HG03064 (cell line): ENCODE measurements around the gene KCNJ12.
"Not testable (repeated sequence)": the region's sequence is repeated elsewhere in the genome, so short reads cannot be mapped to it uniquely, and the experiment has no call there.

Experiments used
- ATAC-seq: cut with Tn5 transposase; IDR thresholded peaks from one replicate; pipeline ENCODE4 v1.9.1; 2021; ENCODE audit warnings: low read depth; ENCODE audit not compliant: unreplicated experiment

Gene KCNJ12

DNA sequence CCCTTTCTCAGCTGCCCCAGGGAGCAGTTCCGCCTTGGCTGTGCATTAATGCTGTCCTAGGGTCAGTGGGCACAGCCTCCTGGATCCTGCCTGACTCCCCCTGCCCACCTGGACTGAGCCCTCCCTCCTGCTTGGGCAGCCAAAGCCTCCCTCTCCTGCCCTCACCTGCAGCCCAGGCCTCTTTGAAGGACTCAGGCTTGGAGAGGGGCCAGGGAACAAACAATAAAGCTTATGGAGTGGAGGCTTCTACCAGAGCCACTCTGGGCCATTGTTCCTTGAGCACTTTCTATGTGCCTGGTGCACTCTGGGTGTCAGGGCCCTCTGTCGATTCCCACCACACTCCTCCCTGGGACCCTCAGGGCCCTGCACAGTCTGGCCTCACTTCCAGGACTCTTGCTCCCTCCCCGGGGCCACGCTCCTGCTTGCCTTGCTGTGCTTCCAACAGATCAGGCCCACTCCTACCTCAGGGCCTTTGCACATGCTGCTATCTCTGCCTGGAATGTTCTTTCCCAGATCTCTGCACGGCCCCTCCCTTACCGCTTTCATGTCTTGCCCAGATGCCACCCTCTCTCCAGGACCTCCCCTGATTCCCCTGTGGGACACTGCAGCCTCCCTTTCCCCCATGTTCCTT, 5.0 kb downstream of the KCNJ12 start:
- ATAC-seq: no peak

- no peak for ATAC-seq
These were observed 6.7 kb downstream of the KCNJ12 start for GRCh38 chr17:21382560-21383495.

- no peak for ATAC-seq
These were observed 9.2 kb downstream of the KCNJ12 start for GRCh38 chr17:21385281-21385845.

GRCh38 chr17:21387616-21388015, 11.5 kb downstream of the KCNJ12 start:
- no peak for ATAC-seq

GRCh38 chr17:21388066-21388465, 11.9 kb downstream of the KCNJ12 start:
- ATAC-seq: no peak

GRCh38 chr17:21388944-21389343, 12.8 kb downstream of the KCNJ12 start:
- ATAC-seq: no peak

DNA sequence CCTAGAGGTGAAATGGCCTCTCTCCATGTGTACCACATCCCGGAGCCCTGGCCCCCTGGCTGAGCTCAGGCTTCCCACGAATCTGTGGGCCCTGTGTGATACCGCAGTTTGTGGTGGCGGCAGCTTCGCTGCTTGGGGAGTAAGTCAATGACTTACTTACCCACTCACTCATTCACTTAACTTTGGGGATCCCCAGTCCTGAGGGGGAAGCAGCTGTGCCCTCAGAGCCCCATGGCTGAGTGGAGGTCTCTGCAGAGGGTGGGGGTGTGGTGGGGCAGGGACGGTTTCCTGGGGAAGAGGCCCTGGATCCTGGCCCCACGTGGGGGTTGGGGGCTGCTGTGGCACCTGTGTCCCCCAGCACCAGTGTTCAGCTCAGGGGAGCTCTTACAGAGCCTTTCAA, 13.2 kb downstream of the KCNJ12 start:
- no peak for ATAC-seq

DNA sequence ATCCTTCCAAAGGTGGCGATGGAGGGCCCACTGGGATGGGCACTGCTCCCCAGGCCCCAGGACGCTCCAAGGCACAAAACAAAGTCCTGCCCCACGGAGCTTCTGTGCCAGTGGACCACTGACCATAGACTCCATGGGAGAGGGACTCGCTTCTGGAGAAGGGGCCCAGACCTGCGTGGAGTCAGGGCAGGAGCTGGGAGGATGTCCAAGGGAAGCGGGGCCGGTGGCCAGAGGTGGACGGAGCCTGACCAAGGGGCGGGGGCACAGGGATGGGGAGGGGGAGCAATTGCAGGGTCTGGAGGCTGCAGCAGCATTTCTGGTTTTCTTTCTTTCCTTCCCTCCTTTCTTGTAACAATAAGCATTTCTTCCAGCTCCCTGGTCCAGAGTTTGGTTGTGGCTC, 14.1 kb downstream of the KCNJ12 start:
- no peak for ATAC-seq

DNA sequence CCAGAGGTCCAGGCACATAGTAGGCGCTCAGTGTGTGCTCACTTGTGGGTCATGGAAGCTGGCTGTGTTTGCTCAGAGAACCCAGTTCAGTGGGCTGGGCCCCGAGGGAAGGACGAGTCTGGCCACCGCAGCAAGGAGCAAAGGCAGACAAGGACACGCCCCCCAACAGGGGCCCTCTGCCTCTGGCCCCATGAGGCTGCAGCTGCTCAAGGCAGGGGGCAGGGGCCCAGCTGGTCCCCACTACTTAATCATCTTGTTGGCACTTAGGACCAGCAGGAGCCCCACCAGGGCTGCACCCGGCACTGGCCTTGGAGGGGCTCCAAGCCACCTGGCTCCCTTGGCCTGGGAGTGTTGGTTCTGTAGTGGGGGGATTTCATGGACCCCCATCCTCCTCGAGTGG, 16.1 kb downstream of the KCNJ12 start:
- ATAC-seq: no peak

DNA sequence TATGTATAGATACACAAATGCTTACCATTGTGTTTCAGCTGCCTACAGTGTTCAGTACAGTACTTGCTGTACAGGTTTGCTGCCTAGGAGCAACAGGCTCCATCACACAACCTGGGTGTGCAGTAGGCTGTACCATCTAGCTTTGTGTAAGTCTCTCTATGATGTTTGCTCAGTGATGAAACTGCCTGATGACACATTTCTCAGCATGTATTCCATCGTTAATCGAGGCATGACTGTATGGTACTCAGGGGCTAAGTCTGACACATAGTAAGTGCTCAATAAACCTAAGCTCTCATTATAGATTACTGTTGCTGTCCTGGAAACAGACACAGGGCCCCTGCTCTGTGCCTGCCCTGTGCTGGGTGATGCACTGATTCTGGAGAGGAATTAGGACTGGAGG, 18.1 kb downstream of the KCNJ12 start:
- ATAC-seq: no peak

GRCh38 chr17:21395764-21396163, 19.6 kb downstream of the KCNJ12 start:
- ATAC-seq: no peak

GRCh38 chr17:21396237-21396636, 20.1 kb downstream of the KCNJ12 start:
- no peak for ATAC-seq

GRCh38 chr17:21397341-21398190, 21.4 kb downstream of the KCNJ12 start:
- ATAC-seq: no peak

DNA sequence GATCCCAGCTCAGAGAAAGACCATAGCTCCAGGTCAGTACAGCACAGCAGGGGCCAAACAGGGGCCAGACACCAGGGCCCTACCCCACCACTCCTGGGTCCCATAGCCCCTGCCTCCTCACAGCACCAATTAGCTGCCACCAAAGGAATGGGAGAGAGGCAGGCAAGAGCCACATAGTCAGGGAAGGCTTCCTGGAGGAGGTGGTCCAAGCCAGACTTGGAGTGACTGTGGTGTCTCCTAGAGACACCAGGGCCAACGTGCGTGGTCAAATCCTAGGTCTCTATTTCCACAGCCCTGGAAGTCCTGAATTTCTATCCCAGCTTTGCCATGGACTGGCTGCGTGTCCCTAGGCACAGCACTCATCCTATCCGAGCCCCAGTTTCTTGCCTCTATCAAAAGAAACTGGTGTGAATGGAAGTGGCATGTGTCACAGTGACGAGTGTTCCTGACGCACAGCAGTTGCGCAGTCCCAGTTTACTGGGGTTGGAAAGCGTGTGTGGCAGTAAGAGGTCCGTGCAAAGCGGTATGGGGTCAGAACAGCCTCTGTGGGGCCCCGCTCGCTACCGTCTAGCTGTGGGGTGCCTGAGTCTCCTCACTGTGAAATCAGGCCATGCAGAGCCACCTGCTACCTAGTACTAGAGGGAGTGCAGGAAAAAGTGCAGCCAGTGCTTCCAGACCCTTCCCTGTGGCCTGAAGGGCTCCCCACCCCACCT, 23.5 kb downstream of the KCNJ12 start:
- ATAC-seq: no peak

GRCh38 chr17:21400187-21400569, 24.0 kb downstream of the KCNJ12 start:
- ATAC-seq: not testable (repeated sequence)

- ATAC-seq: no peak
These were observed 24.8 kb downstream of the KCNJ12 start for GRCh38 chr17:21400816-21401593.

DNA sequence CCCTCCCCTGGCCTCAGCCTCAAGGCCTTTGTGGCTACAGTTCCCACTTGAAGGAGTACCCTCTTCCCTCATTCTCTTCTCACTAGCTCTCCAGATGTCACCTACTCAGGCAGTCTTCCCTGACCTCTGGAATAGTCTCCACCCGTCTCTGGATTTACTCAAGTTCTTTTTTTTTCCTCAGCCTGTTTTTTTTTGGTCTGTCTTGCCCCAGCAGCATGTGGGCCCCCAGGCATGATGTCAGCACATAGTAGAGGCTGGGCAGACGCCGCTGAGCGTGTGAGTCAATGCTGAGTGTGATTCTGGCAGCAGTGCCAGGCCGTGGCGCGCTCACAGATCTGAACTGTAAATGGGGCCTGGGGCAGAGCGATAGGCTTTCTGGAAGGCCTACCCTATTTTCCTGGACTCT, 26.0 kb downstream of the KCNJ12 start:
- not testable (repeated sequence) for ATAC-seq

- not testable (repeated sequence) for ATAC-seq
These were observed 26.8 kb downstream of the KCNJ12 start for GRCh38 chr17:21402926-21403325.

DNA sequence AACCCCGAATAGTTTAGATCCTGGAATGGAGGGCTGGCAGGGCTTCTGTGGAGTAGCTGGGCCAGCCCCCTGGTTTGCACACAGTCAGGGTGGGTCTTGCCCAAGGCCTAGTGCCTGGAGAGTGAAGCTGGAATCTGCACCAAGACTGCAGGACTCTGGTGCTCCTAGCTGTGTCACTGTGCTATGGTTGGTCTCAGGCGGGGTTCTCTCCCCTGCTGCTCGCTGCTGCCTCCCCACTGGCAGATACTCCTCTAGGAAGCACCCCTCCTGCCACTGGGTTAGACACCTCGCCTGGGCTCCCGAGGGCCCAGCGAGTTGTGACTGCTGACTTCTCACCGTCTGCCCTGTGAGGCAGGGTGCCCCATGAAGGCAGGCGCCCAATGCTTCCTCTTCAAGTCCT, 27.9 kb downstream of the KCNJ12 start:
- not testable (repeated sequence) for ATAC-seq
